AG09319 (cell line): ENCODE data around the gene LINC00305.

Source experiments
- DNase-seq: peaks from one replicate; pipeline ENCODE4 v3.0.0-alpha.2; 2010; ENCODE audit warnings: low read depth; ENCODE audit errors: extremely low read depth
- TF ChIP-seq, protein P1 (sequence below): IDR thresholded peaks from 2 replicates; pipeline ENCODE4 v1.5.1; 2011; ENCODE audit warnings: low read depth, mild to moderate bottlenecking, inconsistent platforms, low read length, moderate library complexity

LINC00305 gene

DNA sequence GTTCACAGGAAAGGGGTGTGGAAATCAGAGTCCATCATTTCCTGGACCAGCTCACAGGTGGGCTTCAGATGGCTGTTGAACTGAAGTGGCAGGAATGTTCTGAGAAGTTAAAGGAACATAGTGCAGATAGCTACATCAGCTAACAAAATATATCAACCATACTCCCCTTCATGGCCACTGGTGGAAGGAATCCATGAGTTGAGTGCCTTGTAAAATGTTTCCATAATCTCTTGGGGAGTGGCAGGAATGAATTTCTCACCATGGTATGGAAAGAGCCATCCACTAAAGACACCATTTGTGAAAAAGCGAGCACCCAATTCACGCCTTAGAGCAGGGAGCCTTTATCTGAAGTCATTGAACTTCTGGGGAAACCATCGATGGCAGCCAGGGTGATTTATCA lies at the start of gene LINC00305:
Gene LINC00305 (minus strand): TSS at position 101 of the 400 bp plus-strand sequence.
- DNase-seq = no peak
- TF ChIP-seq, protein P1, sequence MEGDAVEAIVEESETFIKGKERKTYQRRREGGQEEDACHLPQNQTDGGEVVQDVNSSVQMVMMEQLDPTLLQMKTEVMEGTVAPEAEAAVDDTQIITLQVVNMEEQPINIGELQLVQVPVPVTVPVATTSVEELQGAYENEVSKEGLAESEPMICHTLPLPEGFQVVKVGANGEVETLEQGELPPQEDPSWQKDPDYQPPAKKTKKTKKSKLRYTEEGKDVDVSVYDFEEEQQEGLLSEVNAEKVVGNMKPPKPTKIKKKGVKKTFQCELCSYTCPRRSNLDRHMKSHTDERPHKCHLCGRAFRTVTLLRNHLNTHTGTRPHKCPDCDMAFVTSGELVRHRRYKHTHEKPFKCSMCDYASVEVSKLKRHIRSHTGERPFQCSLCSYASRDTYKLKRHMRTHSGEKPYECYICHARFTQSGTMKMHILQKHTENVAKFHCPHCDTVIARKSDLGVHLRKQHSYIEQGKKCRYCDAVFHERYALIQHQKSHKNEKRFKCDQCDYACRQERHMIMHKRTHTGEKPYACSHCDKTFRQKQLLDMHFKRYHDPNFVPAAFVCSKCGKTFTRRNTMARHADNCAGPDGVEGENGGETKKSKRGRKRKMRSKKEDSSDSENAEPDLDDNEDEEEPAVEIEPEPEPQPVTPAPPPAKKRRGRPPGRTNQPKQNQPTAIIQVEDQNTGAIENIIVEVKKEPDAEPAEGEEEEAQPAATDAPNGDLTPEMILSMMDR = no peak

DNA sequence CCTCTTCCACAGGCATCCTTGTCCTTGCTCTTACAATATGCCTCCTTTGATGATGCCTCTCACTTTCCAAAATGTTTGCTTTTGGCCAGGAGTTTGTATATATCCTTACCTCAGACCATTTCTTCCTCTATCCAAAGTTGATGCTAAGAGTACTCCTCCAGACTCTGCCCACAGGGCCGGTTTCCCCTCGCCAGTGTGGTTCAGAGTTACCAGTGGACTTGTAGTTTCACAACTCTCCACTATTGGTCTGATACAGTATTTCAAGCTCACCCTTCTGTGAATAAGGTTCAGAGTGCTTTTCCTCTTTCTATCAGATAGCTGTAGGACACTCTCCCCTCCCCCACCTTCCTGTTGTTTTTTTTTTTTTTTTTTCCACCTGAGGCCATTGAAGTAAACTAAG lies 42.2 kb upstream of the LINC00305 start:
- DNase-seq = no peak
- TF ChIP-seq, protein P1 = no peak

DNA sequence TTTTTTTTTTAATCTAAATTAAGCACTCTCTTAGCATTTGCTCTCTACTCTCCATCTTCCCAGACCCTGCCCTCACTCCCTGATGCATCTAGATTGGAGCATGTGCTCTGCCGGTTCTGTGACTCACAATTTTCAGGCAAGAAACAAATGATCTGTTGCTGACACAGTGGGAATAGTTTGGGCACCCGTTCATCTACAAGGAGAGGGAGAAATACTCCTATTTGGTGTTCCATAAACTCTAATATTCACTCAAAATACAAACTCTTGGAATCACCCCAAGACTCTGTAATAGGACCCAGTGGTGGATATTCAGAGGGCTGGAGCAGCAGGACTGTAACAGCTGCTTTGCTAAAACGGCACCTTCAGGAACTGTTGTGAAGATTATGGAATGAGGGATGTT lies 37.1 kb upstream of the LINC00305 start:
- no peak for DNase-seq
- TF ChIP-seq, protein P1 = no peak

DNA sequence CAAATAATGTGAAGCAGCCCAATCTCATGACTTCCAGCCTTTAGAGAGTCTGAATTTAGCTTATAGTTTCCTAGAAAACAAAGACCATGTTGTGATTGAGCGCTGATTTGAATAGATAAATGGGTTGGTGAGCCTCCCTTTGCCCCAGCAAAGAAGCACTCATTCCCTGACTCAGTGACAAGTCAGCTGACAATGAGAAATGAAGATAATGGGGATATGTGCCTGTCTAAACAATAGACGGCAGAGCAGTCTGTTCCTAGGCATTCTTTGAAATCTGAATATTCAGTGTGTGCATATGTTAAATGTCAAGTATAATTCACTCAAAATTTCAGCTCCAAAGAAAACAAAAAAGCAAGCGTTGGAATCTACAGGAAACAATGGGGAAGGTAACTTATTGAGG lies 34.8 kb upstream of the LINC00305 start:
- TF ChIP-seq, protein P1 = no peak

DNA sequence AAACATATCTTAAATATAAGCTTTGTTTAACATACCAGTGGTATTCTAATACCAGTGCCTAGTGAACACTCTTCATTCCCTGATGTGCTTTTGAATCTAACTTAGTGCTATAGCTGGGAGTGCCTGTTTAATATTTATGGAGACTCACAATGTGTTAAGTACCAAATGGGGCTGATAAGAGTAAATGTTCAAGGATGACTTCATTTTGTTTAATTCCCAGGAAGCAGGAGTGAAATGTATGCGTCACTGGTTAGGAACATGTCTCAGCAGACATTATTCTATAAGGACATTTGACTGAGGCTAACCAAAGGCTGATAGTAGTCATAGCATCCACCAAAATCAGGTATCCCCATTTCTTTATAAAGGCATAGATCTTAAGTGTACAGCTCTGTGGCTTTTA lies 31.7 kb upstream of the LINC00305 start:
- TF ChIP-seq, protein P1 = no peak
- DNase-seq = no peak

More for the DNA sequence above, 34.8 kb upstream of the LINC00305 start:
- no peak for DNase-seq

DNA sequence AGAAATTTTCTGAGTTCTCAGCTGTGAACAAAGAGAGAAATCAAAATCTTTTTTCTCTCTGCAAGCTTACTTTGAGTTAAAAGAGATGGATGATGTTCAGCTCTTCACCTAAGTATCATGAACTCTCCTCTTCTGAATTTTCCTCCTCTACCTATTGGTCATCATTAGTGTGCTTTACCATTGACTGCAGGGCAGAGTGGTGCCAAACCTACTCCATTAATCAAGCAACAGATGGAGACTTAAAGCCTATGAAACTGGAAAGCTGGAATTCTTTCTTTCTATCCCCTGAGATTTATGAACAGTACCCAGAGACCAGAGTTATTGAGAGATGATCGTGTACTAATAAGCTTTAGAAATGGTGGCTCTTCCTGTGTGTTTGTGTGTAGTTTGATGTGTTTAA lies 31.3 kb upstream of the LINC00305 start:
- DNase-seq = no peak

DNA sequence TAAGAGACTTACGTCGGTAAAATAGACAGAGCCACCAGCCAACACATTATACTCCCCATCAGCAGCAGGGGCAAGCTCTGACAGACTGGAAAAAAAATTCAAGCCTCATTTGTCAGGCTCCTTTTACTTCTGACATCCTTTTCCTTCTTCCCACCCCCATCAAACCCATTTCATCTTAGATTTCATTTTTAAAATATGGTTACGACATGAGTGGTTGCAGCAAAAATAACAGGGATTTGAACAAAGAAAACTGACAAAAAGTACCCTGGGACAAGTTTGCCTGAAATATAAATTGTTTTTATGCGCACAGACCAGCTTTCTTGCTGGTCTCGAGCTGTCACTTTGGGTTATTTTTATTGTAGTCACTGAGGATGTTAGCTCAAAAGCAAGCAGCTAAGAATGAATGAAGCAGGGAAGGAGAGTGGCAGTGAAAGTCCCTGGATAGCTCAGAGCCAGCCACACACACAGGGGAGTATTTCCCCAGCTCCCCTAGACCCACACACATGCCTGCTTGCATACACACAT lies 30.7 kb upstream of the LINC00305 start:
- TF ChIP-seq, protein P1 = no peak
- DNase-seq = no peak

More for the DNA sequence above, 31.3 kb upstream of the LINC00305 start:
- TF ChIP-seq, protein P1 = no peak
